Measurements from ENCODE around the gene CST6. TPM values are rescaled to one million over a fixed set of nuclear protein-coding genes. Genes with fewer than 3 reads are reported as not detected.

The CST6 gene
- total RNA-seq, 2 donors from 2014 or later = 0.91 to 2.6 TPM

- ATAC-seq (no peak), DNase-seq (no peak)
- intact Hi-C loops (cut with DNase I) = no loop called here
These were observed 24.5 kb downstream of the CST6 start for GRCh38 chr11:66036334-66036710.

- ATAC-seq = no peak
- no peak for DNase-seq
- intact Hi-C loops (cut with DNase I) = no loop called here
These were observed 25.5 kb downstream of the CST6 start for GRCh38 chr11:66037327-66037726.

GRCh38 chr11:66039765-66040164 is 28.0 kb downstream of the CST6 start:
- intact Hi-C loops (cut with DNase I) = no loop called here
- ATAC-seq (no peak), DNase-seq (no peak)

GRCh38 chr11:66042227-66042995 is 30.6 kb downstream of the CST6 start:
- intact Hi-C loops (cut with DNase I) = no loop called here
- no peak for DNase-seq
- no peak for ATAC-seq

GRCh38 chr11:66042996-66043906 is 31.4 kb downstream of the CST6 start:
- intact Hi-C loops (cut with DNase I) = no loop called here
- DNase-seq = no peak
- ATAC-seq = no peak

GRCh38 chr11:66044757-66045156 is 32.9 kb downstream of the CST6 start:
- intact Hi-C loops (cut with DNase I) = no loop called here
- ATAC-seq = no peak
- DNase-seq = no peak

GRCh38 chr11:66045177-66045639 is 33.4 kb downstream of the CST6 start:
- intact Hi-C loops (cut with DNase I) = no loop called here
- peak; percentile 69 to 72 for ATAC-seq

GRCh38 chr11:66046901-66047300 is 35.1 kb downstream of the CST6 start:
- intact Hi-C loops (cut with DNase I) = no loop called here
- ATAC-seq = no peak
- no peak for DNase-seq

More at GRCh38 chr11:66045177-66045639, 33.4 kb downstream of the CST6 start:
- peak; percentile 76 for DNase-seq

- ATAC-seq = peak in 1 of 2 donors; percentile 21
- intact Hi-C loops (cut with DNase I) = no loop called here
- DNase-seq = no peak
These were observed 35.9 kb downstream of the CST6 start for GRCh38 chr11:66047541-66048365.

- intact Hi-C loops (cut with DNase I) = no loop called here
- DNase-seq (no peak), ATAC-seq (no peak)
These were observed 36.9 kb downstream of the CST6 start, which contains the start of gene GAL3ST3 for GRCh38 chr11:66048547-66049323. Gene GAL3ST3 (minus strand): TSS chr11:66049161. CDS start chr11:66045415, 3,746 bp downstream.

- DNase-seq (no peak), ATAC-seq (no peak)
- intact Hi-C loops (cut with DNase I) = no loop called here
These were observed 38.9 kb downstream of the CST6 start for GRCh38 chr11:66050581-66051231.

GRCh38 chr11:66051371-66051765 is 39.6 kb downstream of the CST6 start:
- DNase-seq (no peak), ATAC-seq (no peak)
- intact Hi-C loops (cut with DNase I) = no loop called here

- peak; percentile 96 to 98 for ATAC-seq
- peak; percentile 99 for DNase-seq
- intact Hi-C loops (cut with DNase I) = no loop called here
These were observed 40.2 kb downstream of the CST6 start, which contains the start of gene SF3B2 for GRCh38 chr11:66051766-66052663. Gene SF3B2 (plus strand): TSS chr11:66052364. CDS start chr11:66052385, 21 bp downstream.

- ATAC-seq = no peak
- intact Hi-C loops (cut with DNase I) = no loop called here
- no peak for DNase-seq
These were observed 40.8 kb downstream of the CST6 start for GRCh38 chr11:66052664-66052982.

- DNase-seq (no peak), ATAC-seq (no peak)
- intact Hi-C loops (cut with DNase I) = no loop called here
These were observed 43.2 kb downstream of the CST6 start for GRCh38 chr11:66055021-66055420.

- intact Hi-C loops (cut with DNase I) = no loop called here
- DNase-seq (no peak), ATAC-seq (no peak)
These were observed 44.7 kb downstream of the CST6 start for GRCh38 chr11:66056501-66056900.

All from left cardiac atrium (tissue), 4 donors.